IMR-90 (cell line): ENCODE results near the gene FLT3.

Experiments used
- FOS ChIP-seq: fragments of 150-350 bp; IDR thresholded peaks from 2 replicates; pipeline ENCODE4 v1.6.1; 2016; ENCODE audit warnings: low read depth, low read length
- MAFK ChIP-seq: IDR thresholded peaks from 2 replicates; pipeline ENCODE4 v1.6.1; 2012; ENCODE audit warnings: low read depth, low read length, improper control_type of control experiment
- POLR2A ChIP-seq: IDR thresholded peaks from 2 replicates; pipeline ENCODE4 v1.6.1; 2012; ENCODE audit warnings: mild to moderate bottlenecking, low read depth, low read length
- RAD21 ChIP-seq: IDR thresholded peaks from 2 replicates; pipeline ENCODE4 v1.6.1; 2012; ENCODE audit warnings: low read length, improper control_type of control experiment
- RCOR1 ChIP-seq: IDR thresholded peaks from 2 replicates; pipeline ENCODE4 v1.6.1; 2012; ENCODE audit warnings: mild to moderate bottlenecking, low read length, improper control_type of control experiment; ENCODE audit not compliant: insufficient replicate concordance
- TF ChIP-seq, protein P1 (sequence below): conservative IDR thresholded peaks from 2 replicates; pipeline ENCODE4 v1.5.1; 2012; ENCODE audit warnings: mild to moderate bottlenecking, low read depth, low read length, improper control_type of control experiment
- TF ChIP-seq, protein P2 (sequence below): fragments of 150-350 bp; IDR thresholded peaks from 2 replicates; pipeline ENCODE4 v1.6.1; 2017; ENCODE audit warnings: mild to moderate bottlenecking, antibody characterized with exemption, low read length, low read depth

DNA sequence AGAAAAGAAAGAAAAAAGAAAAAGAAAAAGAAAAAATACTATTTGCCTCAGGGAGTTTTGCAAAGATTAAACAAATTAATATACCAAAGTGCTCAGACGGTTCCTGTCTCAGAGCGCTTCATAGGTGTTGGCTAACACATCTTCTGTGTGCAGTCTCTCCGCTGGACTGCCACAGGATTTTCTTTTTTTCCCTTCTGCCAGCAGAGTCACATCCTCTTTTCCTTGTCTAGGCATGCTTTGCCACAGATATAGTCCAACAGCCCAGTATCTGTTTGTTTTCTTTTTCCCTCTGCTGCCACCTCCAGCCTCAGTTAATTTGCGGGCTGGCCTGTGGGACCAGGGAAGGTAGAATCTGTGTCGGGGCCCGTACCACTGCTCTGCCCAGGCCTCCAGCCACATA, 108.5 kb downstream of the FLT3 start:
- TF ChIP-seq, protein P1, sequence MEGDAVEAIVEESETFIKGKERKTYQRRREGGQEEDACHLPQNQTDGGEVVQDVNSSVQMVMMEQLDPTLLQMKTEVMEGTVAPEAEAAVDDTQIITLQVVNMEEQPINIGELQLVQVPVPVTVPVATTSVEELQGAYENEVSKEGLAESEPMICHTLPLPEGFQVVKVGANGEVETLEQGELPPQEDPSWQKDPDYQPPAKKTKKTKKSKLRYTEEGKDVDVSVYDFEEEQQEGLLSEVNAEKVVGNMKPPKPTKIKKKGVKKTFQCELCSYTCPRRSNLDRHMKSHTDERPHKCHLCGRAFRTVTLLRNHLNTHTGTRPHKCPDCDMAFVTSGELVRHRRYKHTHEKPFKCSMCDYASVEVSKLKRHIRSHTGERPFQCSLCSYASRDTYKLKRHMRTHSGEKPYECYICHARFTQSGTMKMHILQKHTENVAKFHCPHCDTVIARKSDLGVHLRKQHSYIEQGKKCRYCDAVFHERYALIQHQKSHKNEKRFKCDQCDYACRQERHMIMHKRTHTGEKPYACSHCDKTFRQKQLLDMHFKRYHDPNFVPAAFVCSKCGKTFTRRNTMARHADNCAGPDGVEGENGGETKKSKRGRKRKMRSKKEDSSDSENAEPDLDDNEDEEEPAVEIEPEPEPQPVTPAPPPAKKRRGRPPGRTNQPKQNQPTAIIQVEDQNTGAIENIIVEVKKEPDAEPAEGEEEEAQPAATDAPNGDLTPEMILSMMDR, result no peak
- TF ChIP-seq FOS (no peak), POLR2A (no peak), RAD21 (no peak), RCOR1 (no peak), MAFK (no peak)
- TF ChIP-seq, protein P2, sequence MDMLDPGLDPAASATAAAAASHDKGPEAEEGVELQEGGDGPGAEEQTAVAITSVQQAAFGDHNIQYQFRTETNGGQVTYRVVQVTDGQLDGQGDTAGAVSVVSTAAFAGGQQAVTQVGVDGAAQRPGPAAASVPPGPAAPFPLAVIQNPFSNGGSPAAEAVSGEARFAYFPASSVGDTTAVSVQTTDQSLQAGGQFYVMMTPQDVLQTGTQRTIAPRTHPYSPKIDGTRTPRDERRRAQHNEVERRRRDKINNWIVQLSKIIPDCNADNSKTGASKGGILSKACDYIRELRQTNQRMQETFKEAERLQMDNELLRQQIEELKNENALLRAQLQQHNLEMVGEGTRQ, result no peak
